GM23248 (cell line): ENCODE results near the gene RASSF8. TPM values are rescaled to one million over a fixed set of nuclear protein-coding genes. Genes with fewer than 3 reads are reported as not detected.

Source experiments
- DNase-seq: peaks from one replicate; pipeline ENCODE4 v3.0.0-alpha.2; 2015
- H2AFZ ChIP-seq: fragments of 200-600 bp; sonication (generic); 2 replicates; pipeline ENCODE4 v1.6.1; 2016; ENCODE audit warnings: antibody characterized with exemption
- H3F3A ChIP-seq: fragments of 200-600 bp; sonication (generic); 2 replicates; pipeline ENCODE4 v1.6.1; 2016; ENCODE audit warnings: mild to moderate bottlenecking, antibody characterized with exemption, mixed run types; ENCODE audit not compliant: insufficient read depth
- H3K27ac ChIP-seq: fragments of 200-600 bp; sonication (generic); 2 replicates; pipeline ENCODE4 v1.5.1; 2016; ENCODE audit warnings: mild to moderate bottlenecking
- H3K27me3 ChIP-seq: fragments of 200-600 bp; sonication (generic); replicated peaks from 2 replicates; pipeline ENCODE4 v1.6.1; 2016; ENCODE audit warnings: mild to moderate bottlenecking; ENCODE audit not compliant: insufficient read depth
- H3K36me3 ChIP-seq: fragments of 200-600 bp; sonication (generic); 2 replicates; pipeline ENCODE4 v1.6.1; 2016; ENCODE audit warnings: low read depth, mild to moderate bottlenecking
- H3K4me1 ChIP-seq: fragments of 200-600 bp; sonication (generic); 2 replicates; pipeline ENCODE4 v1.6.1; 2016; ENCODE audit warnings: mild to moderate bottlenecking; ENCODE audit not compliant: insufficient read depth
- H3K4me2 ChIP-seq: fragments of 200-600 bp; sonication (generic); one replicate; pipeline ENCODE4 v1.6.1; 2016; ENCODE audit warnings: mild to moderate bottlenecking; ENCODE audit not compliant: unreplicated experiment
- H3K4me3 ChIP-seq: fragments of 200-600 bp; sonication (generic); 2 replicates; pipeline ENCODE4 v1.5.1; 2016; ENCODE audit warnings: mild to moderate bottlenecking
- H3K79me2 ChIP-seq: fragments of 200-600 bp; sonication (generic); 2 replicates; pipeline ENCODE4 v1.6.1; 2016; ENCODE audit warnings: mild to moderate bottlenecking; ENCODE audit not compliant: insufficient read depth
- H3K9ac ChIP-seq: fragments of 200-600 bp; sonication (generic); 2 replicates; pipeline ENCODE4 v1.6.1; 2016; ENCODE audit warnings: mild to moderate bottlenecking
- H3K9me2 ChIP-seq: fragments of 200-600 bp; sonication (generic); 2 replicates; pipeline ENCODE4 v1.6.1; 2016; ENCODE audit warnings: mixed run types, mild to moderate bottlenecking, moderate library complexity; ENCODE audit not compliant: insufficient read depth
- H3K9me3 ChIP-seq: fragments of 200-600 bp; sonication (generic); one replicate; pipeline ENCODE4 v1.6.1; 2017; ENCODE audit warnings: low read depth
- H4K20me1 ChIP-seq: fragments of 200-600 bp; sonication (generic); 2 replicates; pipeline ENCODE4 v1.6.0; 2016; ENCODE audit not compliant: insufficient read depth
- EZH2 ChIP-seq: fragments of 200-600 bp; sonication (generic); IDR thresholded peaks from 2 replicates; pipeline ENCODE4 v1.6.1; 2018; ENCODE audit warnings: antibody characterized with exemption, mild to moderate bottlenecking; ENCODE audit not compliant: insufficient read depth, poor library complexity, severe bottlenecking
- EZH2phosphoT487 ChIP-seq: fragments of 200-600 bp; sonication (generic); IDR thresholded peaks from 2 replicates; pipeline ENCODE4 v1.6.1; 2018; ENCODE audit warnings: antibody characterized with exemption, moderate library complexity, mild to moderate bottlenecking, low read depth; ENCODE audit not compliant: insufficient read depth
- WGBS, 2 experiments: methylation state at CpG; one replicate each; pipeline ENCODE4 v1.1.6; 2015 to 2017; ENCODE audit warnings: low lambda C conversion rate in 2 of 2, low coverage in 1 of 2; ENCODE audit errors: missing lambda C conversion rate in 2 of 2; 5-methylcytosine and 5-hydroxymethylcytosine counted together
- in situ Hi-C: fragments of 300-500 bp; cut with MboI; formaldehyde crosslinking; loops from 2 replicates; pipeline ENCODE4 v1.15.0; 2020
- polyA plus RNA-seq: library from polyadenylated mRNA; unstranded; fragments of >200 nt; fragmentation: Nextera tagmentation; extraction: Ambion mirVana; gene quantifications from 2 replicates; pipeline ENCODE4 v1.2.1, GENCODE V29; 2016
- total RNA-seq: library from RNA; depleted of rRNA; stranded (reverse); fragments of >200 nt; shearing (Covaris generic); gene quantifications from 2 replicates; pipeline ENCODE4 v1.2.3, GENCODE V29; 2014

RASSF8 gene
- total and polyA plus RNA-seq, 2 experiments from 2014 or later, result 11.2 to 80.1 TPM

GRCh38 chr12:26100666-26101349 is 142.3 kb downstream of the RASSF8 start:
- Histone ChIP-seq H3K27me3 (no peaks in the 10 kb centered on the region), H3K4me3 (no peak overlapping the region), H3K36me3 (no peaks in the 10 kb centered on the region), H3K9me2 (no peaks in the 10 kb centered on the region), H3K27ac (no peak overlapping the region), H3K4me2 (no peak overlapping the region), H3K79me2 (no peaks in the 10 kb centered on the region), H3K4me1 (peaks cover 10% of the 10 kb centered on the region), H3F3A (peaks cover 8% of the 10 kb centered on the region), H3K9me3 (no peaks in the 10 kb centered on the region), H3K9ac (no peak overlapping the region), H4K20me1 (no peaks in the 10 kb centered on the region), H2AFZ (no peak overlapping the region)
- DNase-seq, result no peak
- no peak for TF ChIP-seq EZH2
- TF ChIP-seq EZH2phosphoT487, result no peak
- in situ Hi-C loops, result no loop called here
- 83 to 87% methylated on average over 8 of the region's 8 CpGs for WGBS, 2 experiments

- H2AFZ ChIP-seq, result no peak overlapping the region
- H3K36me3 ChIP-seq, result no peaks in the 10 kb centered on the region
- no peak overlapping the region for H3K27ac ChIP-seq
- no peaks in the 10 kb centered on the region for H3K79me2 ChIP-seq
- H3K4me3 ChIP-seq, result no peak overlapping the region
- H3K4me1 ChIP-seq, result peaks cover 10% of the 10 kb centered on the region
- in situ Hi-C loops, result no loop called here
- TF ChIP-seq EZH2phosphoT487 (no peak), EZH2 (no peak)
- no peaks in the 10 kb centered on the region for H3K27me3 ChIP-seq
- 44 to 55% methylated on average over 3 of the region's 3 CpGs for WGBS, 2 experiments
- no peaks in the 10 kb centered on the region for H4K20me1 ChIP-seq
- H3K9ac ChIP-seq, result no peak overlapping the region
- DNase-seq, result no peak
- H3K9me2 ChIP-seq, result no peaks in the 10 kb centered on the region
- no peak overlapping the region for H3K4me2 ChIP-seq
- H3K9me3 ChIP-seq, result no peaks in the 10 kb centered on the region
- peaks cover 8% of the 10 kb centered on the region for H3F3A ChIP-seq
Observed at GRCh38 chr12:26101350-26101734, 142.9 kb downstream of the RASSF8 start.

GRCh38 chr12:26101763-26102162 is 143.3 kb downstream of the RASSF8 start:
- H3K4me2 ChIP-seq, result no peak overlapping the region
- H3F3A ChIP-seq, result peaks cover 8% of the 10 kb centered on the region
- no peak overlapping the region for H2AFZ ChIP-seq
- no peaks in the 10 kb centered on the region for H3K9me3 ChIP-seq
- no peak overlapping the region for H3K27ac ChIP-seq
- 88 to 91% methylated on average over 4 of the region's 4 CpGs for WGBS, 2 experiments
- no peak for DNase-seq
- no peak overlapping the region for H3K9ac ChIP-seq
- no peaks in the 10 kb centered on the region for H4K20me1 ChIP-seq
- no peak overlapping the region for H3K4me3 ChIP-seq
- H3K27me3 ChIP-seq, result no peaks in the 10 kb centered on the region
- in situ Hi-C loops, result no loop called here
- H3K79me2 ChIP-seq, result no peaks in the 10 kb centered on the region
- H3K4me1 ChIP-seq, result peaks cover 10% of the 10 kb centered on the region
- no peaks in the 10 kb centered on the region for H3K36me3 ChIP-seq
- no peaks in the 10 kb centered on the region for H3K9me2 ChIP-seq
- TF ChIP-seq EZH2phosphoT487, result no peak
- TF ChIP-seq EZH2, result no peak

GRCh38 chr12:26102953-26103352 is 144.5 kb downstream of the RASSF8 start:
- H3K4me3 ChIP-seq, result no peak overlapping the region
- no peaks in the 10 kb centered on the region for H3K79me2 ChIP-seq
- no peak overlapping the region for H3K27ac ChIP-seq
- TF ChIP-seq EZH2, result no peak
- no peak for TF ChIP-seq EZH2phosphoT487
- 0 out of 2 replicates have a peak, but pooled peaks cover 1% of the 10 kb centered on the region for H3F3A ChIP-seq
- no peaks in the 10 kb centered on the region for H3K27me3 ChIP-seq
- DNase-seq, result no peak
- 72% methylated on average over 5 of the region's 5 CpGs for WGBS, 2 experiments
- H3K4me2 ChIP-seq, result no peak overlapping the region
- peaks cover 1% of the 10 kb centered on the region; the same call in 1 of the 2 replicates for H3K4me1 ChIP-seq
- no peak overlapping the region for H3K9ac ChIP-seq
- no peaks in the 10 kb centered on the region for H3K9me2 ChIP-seq
- in situ Hi-C loops, result no loop called here
- no peaks in the 10 kb centered on the region for H3K9me3 ChIP-seq
- H2AFZ ChIP-seq, result no peak overlapping the region
- H4K20me1 ChIP-seq, result no peaks in the 10 kb centered on the region
- no peaks in the 10 kb centered on the region for H3K36me3 ChIP-seq

- H4K20me1 ChIP-seq, result no peaks in the 10 kb centered on the region
- H3K36me3 ChIP-seq, result no peaks in the 10 kb centered on the region
- no peaks in the 10 kb centered on the region for H3F3A ChIP-seq
- no peak overlapping the region for H3K9ac ChIP-seq
- H3K4me3 ChIP-seq, result no peak overlapping the region
- H3K4me1 ChIP-seq, result no peaks in the 10 kb centered on the region
- H2AFZ ChIP-seq, result no peak overlapping the region
- in situ Hi-C loops, result no loop called here
- H3K9me2 ChIP-seq, result no peaks in the 10 kb centered on the region
- no peak for DNase-seq
- no peaks in the 10 kb centered on the region for H3K9me3 ChIP-seq
- no peak overlapping the region for H3K4me2 ChIP-seq
- no peak for TF ChIP-seq EZH2
- WGBS, 2 experiments, result 83 to 84% methylated on average over 4 of the region's 4 CpGs
- no peaks in the 10 kb centered on the region for H3K27me3 ChIP-seq
- no peaks in the 10 kb centered on the region for H3K79me2 ChIP-seq
- H3K27ac ChIP-seq, result no peak overlapping the region
Observed at GRCh38 chr12:26106347-26106746, 147.9 kb downstream of the RASSF8 start.
